Hematopoietic multipotent progenitor cell treated with erythropoietin and hydrocortisone succinate and interleukin-3 and kit ligand, for 6 days (in vitro differentiated cells): Measurements from ENCODE around the gene ZNF19.
A peak's percentile ranks its signal among the peaks of the same experiment; 100 is the strongest.
"Not testable (repeated sequence)": the region's sequence is repeated elsewhere in the genome, so short reads cannot be mapped to it uniquely, and the experiment has no call there.

Source experiments
- DNase-seq: peaks from one replicate; pipeline ENCODE4 v3.0.0-alpha.2; 2015

ZNF19 gene

DNA sequence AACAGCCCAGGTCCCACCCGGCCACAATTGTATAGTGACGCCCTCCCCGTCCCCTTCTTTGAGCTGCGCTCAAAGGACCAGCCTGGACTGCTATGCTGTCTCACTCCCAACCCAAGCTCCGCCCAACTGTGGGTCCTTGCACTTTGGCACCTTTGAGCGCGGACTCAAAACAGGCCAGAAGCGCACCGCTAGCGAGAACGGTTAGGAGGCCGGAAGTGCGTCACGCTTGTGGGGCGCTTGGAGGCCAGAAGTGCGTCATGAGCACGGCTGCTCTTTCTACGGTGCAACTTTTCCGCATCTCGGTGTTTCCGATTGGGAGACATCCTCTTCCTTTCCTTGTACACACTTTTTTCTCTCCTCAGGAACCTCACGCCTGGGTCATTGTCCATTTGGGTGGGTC lies at the start of gene ZNF19:
ZNF19 (minus strand) TSS at position 203 of the 400 bp plus-strand sequence. CDS start 7,210 bp downstream, outside the sequence.
- DNase-seq, result no peak

DNA sequence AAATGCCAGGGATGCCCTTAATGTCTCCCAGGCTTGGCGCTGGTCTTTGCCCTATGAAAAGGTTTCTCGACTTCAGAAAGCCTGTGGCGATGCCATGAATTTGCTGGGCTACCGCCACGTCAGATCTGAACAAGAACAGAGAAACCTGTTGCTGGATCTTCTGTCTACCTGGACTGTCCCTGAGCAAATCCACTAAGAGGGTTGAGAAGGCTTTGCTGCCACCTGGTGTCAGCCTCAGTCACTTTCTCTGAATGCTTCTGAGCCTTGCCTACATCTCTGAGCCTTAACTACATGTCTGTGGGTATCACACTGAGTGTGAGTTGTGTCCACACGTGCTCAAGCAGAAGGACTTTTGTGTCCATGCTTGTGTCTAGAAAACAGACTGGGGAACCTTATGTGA lies 48.5 kb upstream of the ZNF19 start:
- peak; percentile 66 for DNase-seq

DNA sequence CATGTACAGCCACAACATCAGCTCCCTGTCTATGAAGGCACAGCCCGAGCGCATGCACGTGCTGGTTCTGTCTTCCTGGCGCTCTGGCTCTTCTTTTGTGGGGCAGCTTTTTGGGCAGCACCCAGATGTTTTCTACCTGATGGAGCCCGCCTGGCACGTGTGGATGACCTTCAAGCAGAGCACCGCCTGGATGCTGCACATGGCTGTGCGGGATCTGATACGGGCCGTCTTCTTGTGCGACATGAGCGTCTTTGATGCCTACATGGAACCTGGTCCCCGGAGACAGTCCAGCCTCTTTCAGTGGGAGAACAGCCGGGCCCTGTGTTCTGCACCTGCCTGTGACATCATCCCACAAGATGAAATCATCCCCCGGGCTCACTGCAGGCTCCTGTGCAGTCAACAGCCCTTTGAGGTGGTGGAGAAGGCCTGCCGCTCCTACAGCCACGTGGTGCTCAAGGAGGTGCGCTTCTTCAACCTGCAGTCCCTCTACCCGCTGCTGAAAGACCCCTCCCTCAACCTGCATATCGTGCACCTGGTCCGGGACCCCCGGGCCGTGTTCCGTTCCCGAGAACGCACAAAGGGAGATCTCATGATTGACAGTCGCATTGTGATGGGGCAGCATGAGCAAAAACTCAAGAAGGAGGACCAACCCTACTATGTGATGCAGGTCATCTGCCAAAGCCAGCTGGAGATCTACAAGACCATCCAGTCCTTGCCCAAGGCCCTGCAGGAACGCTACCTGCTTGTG lies 47.8 kb upstream of the ZNF19 start:
- DNase-seq, result no peak

DNA sequence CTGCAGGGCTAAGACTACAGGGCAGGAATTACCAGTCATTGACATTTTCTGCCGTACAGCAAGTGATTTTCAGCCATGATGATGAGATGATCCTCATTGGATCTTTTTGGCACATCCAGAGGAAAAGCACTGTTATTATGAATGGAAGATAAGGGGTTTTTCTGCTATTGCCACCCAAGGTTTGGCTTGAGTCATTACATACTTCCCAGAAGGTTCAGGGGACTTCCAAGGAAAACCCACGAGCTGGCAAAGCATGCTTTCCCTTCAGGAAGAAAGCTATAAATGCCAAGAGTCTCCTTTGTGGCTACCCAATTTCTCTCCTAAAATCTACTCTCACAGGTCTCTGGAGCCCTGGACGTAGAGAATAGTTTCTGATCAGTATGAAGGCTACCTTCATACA lies 43.2 kb upstream of the ZNF19 start:
- no peak for DNase-seq

DNA sequence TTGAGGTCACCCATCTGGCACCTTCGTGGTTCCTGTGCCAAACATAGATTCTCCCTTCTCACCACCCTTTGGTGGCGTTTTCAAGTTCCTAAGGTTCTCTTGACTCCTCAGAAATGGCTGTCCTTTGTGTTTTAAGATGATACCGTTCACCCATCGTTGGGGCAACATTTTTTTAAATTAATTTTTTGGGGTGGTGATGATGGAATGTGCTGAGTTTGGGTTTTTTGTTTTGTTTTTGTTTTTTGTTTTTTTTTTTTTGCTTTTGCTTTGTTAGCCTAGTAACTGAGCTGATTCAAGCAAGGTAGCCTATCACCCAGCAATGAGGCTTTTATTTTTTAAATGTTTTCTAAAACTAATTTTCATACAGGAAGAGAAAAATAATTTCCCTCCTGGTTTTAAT lies 39.7 kb upstream of the ZNF19 start:
- no peak for DNase-seq

DNA sequence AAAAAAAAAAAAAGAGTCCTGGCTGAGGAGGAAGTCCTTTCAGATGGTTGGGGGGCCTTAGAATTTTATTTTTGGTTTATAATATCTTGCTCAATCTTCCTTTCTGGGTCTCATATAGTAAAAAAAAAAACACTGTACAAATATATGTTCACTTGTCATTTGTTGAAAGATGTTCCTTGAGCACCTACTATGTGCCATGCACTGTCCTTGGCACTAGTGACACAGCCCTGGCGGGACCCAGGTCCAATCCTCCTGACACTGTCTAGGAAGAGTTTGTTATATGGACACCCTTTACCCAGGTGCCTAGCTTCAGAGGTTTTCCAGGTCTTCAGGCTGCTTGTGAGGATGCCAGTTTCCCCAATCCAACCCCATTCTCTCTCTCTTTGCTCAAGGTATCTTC lies 39.1 kb upstream of the ZNF19 start:
- DNase-seq, result no peak

DNA sequence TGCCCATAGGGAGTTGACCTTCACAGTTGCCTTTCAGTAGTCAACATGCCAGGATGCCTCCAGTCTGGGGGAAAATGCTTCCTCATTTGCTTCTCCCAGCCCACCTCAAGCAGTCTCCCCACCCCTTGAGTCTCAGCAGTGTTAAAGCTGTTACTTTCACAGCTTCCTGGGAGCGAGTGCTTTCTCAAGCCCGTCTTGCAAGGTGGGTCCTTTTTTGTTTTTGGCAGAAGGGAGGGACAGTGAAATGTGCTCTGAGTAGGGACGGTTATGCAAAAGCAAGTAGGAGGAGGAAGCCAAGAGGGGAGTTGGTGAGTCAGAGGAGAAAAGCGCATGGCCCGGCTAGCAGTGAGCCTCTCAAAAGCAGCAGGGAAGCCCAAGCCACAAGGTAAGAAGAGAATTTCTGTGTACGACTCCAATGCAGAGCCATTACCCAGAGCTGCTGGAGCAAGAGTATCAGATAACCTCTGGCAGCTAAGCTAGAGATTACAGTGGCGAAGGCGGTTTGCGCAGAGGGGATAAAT lies 37.0 kb upstream of the ZNF19 start, which contains the start of gene CHST4:
CHST4 (plus strand) TSS at position 316 of the 521 bp plus-strand sequence. CDS start 10,252 bp downstream, outside the sequence.
- peak; percentile 8 for DNase-seq

DNA sequence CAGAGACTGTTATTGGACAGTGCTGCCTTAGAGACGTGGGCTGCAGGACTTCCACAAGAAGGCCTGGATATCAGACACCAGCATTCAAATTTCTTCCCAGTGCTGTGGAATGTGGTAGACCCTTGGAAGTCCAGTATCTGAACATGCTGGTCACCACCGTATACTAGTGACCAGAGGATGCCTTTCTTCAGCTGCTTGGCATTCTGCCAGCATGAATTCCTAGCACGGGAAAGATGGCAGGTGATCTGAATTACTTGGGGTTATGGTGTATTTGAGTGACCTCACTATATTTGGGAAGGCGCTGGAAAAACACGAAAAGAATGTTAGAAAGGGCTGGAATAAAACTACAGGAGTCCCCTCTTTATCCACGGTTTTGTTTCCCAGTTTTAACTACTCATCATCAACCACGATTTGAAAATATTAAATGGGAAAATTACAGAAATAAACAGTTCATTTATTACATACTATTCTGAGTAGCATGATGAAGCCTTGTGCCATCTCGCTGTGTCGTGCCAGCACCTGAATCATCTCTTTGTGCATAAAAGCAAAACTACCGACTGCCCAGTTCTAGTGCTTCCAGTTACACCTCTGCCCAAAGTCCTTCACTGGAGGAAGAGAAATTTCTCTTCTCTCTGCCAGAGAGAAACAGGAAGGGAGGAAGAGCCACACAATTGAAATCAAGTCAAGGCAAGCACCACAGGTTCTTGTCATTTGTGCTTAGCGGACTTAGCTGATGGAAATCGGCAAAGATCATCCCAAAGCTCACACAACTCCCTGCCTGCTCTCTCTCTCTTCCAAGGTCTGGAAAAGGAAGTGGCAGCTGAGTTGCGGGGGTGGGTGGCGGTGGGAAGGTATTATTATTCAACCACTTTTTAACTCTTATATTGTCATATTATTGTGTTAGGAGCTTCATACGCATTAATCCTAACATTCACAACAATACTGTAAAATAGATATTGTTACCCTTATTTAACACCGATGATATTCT lies 35.7 kb upstream of the ZNF19 start:
- no peak for DNase-seq

DNA sequence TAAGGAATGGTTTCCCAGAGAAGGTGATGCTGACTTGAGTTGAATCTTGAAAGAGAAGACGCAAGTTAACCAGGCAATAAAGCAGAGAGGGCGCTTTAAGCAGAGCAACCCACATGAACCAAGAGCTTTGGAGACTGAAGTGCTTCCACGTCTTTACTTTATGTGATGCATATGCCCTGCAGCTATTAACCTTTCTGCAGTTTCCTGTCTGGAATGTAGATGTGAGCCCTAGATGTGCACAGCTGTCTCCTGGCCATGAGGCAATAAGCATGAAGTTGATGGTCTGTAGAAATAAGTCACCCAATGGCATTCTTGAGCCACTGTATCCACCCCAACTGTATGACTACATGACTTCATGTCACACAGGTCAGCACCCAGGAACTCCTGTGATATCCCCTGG lies 31.4 kb upstream of the ZNF19 start:
- no peak for DNase-seq

DNA sequence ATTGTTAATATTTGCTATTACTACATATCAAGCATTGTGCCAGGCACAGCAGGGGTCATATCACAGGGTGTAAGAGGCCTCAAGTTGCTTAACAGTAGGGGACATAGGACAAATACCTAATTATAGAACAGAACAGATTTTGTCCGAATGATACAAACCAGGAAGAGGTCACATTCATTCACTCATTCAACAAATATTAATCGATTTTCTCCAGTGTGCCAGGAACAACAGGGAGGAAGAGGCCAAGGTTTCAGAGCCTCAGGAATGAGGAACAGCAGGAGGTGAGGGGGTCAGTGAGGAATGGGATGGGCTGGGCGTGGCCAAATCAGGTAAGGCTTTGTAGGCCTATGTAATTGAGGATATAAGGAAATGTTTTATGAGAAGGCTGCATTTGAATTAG lies 25.9 kb upstream of the ZNF19 start:
- no peak for DNase-seq

DNA sequence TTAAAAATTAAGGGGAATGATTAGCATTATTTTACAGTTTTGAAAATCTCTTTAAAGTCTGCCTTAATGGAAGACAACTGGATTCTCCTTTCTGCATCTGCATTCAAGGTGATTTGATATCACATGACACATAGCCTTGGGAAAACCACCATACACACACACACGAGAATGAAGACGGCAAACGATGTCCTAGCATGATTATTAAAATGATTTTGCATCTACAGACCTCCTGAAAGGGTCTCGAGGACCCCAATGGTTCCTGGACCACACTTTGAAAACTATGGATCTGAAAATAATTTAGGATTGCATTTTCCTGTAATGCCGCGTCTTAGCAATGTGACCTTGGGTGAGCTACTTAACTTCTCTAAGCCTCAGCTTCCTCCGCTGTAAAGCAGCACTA lies 25.4 kb upstream of the ZNF19 start:
- DNase-seq, result no peak

DNA sequence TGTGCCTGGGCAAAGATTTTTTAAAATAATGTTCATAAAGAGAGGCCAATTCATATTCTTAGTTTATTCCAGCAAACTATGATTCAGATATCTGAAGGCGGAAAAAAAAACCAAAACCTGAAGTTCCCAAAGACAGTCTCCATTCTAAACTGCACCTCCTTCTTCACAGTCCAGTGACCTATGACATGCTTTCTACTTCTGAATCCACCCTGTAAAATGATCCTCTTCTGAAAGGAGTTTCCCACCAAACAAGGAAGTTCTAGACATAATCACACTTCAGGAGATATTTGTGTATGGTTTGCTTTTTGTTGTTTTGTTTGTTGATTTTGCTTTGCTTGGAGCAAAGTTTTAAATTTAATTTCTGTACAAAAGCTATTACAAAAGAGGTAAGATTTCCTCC lies 24.2 kb upstream of the ZNF19 start:
- no peak for DNase-seq

DNA sequence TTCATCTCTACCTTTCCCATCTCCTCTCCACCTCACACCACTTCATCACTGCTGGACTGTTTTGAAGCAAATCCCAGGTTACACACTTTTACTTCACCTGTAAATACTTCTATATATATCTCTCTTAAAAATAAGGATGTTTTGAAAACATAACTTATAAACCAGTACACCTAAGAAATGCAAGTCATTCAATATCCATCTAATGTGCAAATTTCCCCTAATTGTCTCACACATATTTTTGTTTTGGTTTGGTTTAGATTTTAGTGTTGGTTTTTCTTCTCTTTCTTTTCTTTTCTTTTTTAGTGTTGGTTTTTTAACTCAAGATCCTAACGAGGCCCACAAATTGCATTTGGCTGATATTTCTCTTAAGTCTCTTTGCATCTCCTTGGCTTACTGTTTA lies 17.9 kb upstream of the ZNF19 start:
- no peak for DNase-seq

DNA sequence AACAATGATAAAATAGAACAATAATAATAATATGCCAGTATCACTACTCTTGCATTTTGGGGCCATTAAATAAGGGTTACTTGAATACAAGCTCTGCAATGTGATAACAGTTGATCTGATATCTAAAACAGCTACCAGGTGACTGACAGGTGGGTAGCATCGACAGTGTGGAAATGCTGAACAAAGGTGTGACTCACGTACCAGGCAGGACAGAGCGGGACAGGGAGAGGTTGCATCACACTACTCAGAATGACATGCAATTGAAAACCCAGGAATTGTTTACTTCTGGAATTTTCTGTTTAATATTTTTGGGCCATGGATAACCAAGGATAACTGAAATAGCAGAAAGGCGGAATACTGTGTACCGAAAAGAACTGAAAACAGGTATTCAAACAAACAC lies 15.8 kb upstream of the ZNF19 start:
- no peak for DNase-seq

DNA sequence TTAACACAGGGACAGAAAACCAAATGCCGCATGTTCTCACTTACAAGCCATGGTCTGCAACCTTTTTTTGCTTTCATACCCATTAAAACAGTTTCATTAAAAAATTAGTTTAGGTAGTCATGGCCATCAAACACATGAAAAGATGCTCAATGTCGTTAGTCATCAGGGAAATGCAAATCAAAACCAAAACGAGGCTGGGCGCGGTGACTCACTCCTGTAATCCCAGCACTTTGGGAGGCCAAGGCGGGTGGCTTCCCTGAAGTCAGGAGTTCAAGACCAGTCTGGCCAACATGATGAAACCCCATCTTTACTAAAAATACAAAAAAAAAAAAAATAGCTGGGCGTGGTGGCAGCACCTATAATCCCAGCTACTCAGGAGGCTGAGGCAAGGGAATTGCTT lies 14.9 kb upstream of the ZNF19 start:
- not testable (repeated sequence) for DNase-seq

DNA sequence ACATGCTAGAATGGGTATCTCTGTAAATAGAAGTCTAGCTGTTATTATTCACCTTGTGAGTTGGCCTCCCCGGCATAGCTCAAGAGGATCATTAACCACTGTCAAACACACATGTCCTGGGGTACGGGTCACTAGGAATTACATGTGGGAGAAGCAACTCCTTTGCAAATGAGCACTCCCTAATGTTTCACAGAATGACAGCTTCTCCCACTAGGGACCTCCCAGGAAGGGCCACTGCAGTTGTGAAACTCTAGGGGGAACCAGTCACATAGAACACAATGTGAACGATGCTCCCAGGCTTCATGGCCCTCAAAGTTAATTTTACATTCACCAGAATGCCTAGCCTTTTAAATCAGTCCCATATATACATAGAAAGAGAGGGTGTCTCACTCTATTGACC lies 12.4 kb upstream of the ZNF19 start:
- DNase-seq, result peak; percentile 12

DNA sequence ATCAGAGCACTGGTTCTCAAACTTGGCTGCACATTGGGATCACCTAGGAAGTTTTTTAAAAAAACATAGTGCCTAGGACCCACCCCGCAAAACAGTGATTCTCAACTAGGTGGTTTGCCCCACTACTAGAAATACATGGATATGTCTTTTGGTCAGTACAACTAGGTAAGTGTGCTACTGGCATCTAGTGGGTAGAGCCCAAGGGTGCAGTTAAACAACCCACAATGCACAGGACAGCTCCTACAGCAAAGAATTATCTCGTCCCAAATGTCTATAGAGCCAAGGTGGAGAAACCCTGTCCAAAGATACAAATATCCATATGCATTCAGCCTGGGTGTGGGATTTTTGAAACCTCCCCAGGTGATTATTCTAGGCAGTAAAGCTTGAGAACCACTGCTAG lies 11.8 kb upstream of the ZNF19 start:
- DNase-seq, result no peak

DNA sequence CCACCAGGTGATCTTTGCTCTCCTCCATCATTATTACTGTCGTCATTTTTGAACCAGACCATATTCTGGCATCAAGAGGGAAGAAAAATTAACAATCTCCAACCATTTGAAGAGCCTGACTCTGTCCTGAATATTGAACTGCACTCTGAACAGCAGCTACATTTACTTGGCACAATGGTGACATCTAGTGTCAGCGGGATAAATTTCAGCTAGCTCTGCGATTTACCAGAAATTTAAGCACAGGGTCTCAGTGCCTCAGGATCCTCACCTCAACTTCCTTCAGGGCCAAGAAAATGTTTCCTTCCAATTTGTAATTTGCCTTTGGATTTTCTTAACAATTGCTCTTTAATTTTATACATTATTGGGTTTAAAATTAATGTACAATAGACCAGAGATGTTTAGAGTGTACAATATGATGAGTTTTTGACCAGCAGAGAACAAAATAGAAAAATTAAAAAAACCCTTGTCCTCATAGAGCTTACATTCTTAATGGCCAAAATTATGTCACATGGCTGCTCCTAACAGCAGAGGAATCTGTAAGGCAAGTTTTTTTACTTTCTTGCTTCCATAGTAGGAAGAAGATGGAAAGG lies 10.7 kb upstream of the ZNF19 start:
- peak; percentile 84 for DNase-seq

DNA sequence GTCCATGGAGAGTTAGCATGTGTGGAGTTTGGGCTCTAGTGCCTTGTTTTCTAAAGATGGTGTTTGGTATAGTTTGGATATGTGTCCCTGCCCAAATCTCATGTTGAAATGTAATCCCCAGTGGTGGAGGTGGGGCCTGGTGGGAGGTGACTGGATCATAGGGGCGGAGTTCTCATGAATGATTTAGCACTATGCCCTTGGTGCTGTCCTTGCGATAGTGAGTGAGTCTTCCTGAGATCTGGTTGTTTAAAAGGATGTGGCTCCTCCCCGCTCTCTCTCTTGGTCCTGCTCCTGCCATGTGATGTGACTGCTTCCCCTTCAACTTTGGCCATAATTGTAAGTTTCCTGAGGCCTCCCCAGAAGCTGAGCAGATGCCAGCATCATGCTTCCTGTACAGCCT lies 8.9 kb upstream of the ZNF19 start:
- DNase-seq, result no peak

DNA sequence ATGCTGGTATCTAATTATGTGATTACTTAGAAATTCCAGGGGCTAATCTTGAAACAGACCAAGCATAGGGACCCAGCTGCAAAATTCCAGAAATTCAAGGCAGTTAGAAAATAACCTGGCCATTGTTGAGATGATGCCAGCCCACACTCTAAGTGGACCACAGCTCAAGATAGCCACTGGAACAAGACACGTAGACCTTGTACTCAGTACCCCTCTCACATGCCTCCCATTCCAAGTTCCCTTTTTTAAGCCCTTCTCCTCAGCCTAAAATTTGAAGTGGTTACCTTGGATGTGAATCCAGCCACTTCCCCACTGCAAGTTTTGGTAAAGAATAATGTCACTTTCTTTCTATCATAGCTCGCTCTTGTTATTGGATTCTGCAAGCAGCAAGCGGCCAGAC lies 4.1 kb upstream of the ZNF19 start:
- DNase-seq, result peak; percentile 37

DNA sequence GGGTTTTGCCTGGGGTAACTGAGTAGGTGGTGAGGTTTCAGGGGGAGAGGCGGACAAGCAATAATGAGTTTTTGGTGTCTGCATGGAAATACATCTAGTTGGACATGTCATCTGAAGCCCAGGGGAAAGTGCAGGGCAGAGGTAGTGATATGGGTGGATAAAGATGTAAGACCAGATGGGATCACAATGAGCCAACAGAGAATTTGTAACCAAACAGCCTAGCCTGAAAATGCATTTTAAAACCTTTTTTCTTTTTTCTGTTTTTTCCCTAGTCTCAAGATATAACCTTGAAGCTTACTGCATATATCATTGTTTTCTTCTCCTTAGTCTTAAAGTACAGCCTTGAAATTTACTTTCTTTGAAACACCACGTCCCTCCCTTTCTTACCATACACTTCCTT lies 3.7 kb upstream of the ZNF19 start:
- DNase-seq, result peak; percentile 41

DNA sequence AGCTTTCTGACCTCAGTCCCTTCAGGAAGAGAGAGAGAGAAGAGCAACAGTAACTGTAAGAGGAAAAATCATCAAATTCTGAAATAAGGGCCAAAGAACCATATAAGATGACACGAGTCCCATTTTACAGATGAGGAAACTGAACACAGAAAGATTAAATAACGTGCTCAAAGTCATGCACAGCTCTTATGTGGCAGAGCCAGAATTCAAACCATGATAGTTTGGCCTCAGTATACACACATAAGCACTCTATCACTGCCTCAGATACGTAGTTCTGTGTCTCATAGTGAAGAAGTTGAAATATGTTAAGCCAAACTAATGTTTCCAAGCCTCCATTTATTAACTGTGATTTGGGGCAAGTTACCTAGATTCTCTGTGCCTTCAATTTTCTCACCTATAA lies 1.9 kb upstream of the ZNF19 start:
- DNase-seq, result no peak

DNA sequence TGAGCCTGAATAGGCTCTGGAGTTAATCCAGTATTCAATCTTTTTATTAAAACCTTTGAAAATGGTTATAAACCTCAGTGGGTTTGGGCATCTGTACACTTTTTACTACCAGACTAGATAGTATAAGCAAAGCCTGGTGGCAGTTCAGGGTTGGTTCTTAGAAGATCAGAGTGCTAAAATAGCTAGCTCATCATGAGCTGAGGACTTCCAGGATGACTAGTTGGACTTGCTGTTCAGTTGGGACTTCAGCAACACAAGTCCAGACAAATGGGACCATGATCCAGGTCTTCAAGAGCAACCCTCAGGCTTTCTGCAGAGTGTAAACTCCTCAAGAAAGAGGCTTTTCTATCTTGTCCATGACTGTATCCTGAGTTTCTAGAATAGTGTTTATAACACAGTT lies 1.2 kb upstream of the ZNF19 start:
- peak; percentile 20 for DNase-seq
